ENCODE results near the gene FGF21.

GRCh38 chr19:48806818-48807589 lies 51.7 kb downstream of the FGF21 start:
- TF ChIP-seq CTCF (IDR thresholded peaks at IDR 0.05) (no peak), POLR2AphosphoS5 (IDR thresholded peaks at IDR 0.05) (peak; percentile 54 to 78 (median 72)), EP300 (IDR thresholded peaks at IDR 0.05; ENCODE audit: low read depth) (no peak)
